HG02571 (cell line): ENCODE measurements around the gene DRD5.
"Not testable (repeated sequence)": the region's sequence is repeated elsewhere in the genome, so short reads cannot be mapped to it uniquely, and the experiment has no call there.

Experiments used
- ATAC-seq: cut with Tn5 transposase; IDR thresholded peaks from one replicate; pipeline ENCODE4 v1.9.1; 2021; ENCODE audit warnings: mild to moderate bottlenecking, moderate library complexity; ENCODE audit not compliant: unreplicated experiment

The DRD5 gene

DNA sequence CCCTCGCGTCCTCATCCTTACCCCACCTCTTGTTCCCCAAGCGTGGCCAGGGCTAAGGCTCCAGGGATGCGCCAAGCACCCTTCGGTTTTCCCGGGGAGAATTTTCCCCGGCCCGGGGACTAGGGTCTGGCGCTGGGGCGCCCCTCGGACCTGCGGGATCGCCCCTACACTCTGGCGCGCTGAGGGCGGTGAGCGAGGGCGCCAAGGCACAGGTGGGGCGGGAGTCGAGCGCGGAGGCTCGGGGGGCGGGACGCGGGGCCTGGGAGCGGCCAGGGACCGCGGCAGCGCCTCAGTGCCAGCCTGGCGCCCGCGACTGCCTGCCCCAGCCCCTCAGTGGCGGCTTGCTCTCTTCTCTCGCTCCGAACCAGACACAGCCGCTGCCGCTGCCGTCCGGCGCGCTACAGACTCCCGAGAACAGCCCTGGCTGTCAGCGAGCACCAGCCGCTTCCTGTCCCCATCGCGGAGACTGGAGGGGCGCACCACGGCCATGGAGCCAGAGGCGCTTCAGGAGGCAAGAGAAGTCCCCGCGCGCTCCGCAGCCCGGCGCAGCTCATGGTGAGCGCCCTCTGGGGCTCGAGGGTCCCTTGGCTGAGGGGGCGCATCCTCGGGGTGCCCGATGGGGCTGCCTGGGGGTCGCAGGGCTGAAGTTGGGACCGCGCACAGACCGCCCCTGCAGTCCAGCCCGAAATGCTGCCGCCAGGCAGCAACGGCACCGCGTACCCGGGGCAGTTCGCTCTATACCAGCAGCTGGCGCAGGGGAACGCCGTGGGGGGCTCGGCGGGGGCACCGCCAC, at the start of gene DRD5:
TSS of gene DRD5 (plus strand) at position 292 of the 793 bp plus-strand sequence. CDS start at position 688, 396 bp downstream.
- no peak for ATAC-seq

DNA sequence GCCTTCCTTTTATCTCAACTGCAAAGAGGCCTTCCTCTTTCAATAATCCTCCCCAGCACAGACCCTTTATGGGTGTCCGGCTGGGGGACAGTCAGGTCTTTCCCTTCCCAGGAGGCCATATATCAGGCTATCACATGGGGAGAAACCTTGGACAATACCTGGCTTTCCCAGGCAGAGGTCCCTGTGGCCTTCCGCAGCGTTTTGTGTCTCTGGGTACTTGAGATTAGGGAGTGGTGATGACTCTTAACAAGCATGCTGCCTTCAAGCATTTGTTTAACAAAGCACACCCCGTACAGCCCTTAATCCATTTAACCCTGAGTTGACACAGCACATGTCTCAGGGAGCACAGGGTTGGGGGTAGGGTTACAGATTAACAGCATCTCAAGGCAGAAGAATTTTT, 49.2 kb upstream of the DRD5 start:
- not testable (repeated sequence) for ATAC-seq

DNA sequence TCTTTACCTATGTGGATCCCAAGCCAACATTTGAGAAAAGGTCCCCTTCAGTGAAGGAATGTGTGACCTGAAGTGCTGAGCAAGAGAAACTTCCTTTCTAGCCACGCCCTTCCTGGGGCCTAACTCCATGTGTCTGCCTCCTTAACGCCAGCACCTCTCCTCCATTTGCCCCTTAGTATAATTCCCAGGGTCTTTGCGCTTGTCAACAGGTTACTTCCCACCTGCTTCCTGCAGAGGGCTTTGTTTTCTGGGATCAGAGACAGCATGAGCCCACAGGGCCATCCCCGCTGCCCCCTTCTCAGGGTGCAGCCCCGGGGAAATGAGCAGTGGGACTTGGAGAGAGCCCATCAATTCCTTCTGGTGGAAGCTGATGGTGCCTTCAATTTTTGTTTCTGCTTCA, 45.9 kb upstream of the DRD5 start:
- no peak for ATAC-seq

DNA sequence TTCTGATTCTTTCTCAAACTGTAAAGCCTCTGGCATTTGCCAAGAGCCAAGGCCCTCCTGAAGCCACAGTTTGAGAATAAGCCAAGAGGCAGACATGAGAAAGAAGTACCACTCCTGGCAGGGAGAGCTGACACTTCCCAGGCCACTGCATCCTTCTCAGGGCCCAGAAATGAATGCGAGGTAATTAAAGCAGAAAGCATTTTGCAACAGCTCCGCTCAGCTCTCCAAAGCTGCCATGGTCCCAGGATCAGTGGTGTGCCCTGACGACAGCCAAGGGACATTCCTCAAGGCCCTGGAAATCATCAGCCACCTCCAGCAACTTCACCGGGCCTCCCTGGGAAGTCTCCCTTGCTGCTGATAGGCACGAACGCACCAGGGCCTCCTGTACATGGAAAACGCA, 44.2 kb upstream of the DRD5 start:
- not testable (repeated sequence) for ATAC-seq

DNA sequence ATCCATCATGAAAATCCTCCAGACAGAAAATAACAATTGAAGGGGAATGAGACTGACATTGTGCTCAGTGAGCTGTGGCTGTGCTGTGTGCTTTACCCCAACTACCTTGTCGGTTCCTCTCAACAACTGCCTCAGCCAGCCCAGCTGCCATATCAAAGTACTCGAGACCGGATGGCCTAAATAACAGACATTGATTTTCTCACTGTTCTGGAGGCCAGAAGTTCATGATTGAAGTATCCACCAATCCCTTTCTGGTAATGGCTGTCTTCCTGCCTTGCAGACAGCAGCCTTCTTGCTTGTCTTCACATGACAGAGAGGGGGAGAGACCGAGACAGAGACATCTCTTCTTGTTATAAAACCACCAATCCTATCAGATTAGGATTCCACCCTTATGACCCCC, 37.6 kb upstream of the DRD5 start:
- ATAC-seq: not testable (repeated sequence)

DNA sequence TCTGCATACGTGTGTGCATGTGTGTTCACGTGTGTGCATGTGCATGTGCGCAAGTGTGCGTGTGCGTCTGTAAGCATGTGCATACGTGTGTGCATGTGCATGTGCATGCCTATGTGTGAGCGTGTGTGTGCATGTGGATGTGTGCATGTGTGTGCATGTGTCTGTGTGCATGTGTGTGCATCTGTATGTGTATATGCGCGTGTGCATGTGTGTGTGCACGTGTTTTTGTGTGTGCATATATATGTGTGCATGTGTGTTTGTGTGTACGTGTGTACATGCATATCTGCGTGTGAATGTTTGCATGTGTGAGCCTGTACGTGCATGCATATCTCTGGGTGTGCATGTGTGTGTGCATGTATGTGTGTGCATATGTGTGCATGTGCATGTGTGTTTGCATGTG, 35.7 kb upstream of the DRD5 start:
- no peak for ATAC-seq

DNA sequence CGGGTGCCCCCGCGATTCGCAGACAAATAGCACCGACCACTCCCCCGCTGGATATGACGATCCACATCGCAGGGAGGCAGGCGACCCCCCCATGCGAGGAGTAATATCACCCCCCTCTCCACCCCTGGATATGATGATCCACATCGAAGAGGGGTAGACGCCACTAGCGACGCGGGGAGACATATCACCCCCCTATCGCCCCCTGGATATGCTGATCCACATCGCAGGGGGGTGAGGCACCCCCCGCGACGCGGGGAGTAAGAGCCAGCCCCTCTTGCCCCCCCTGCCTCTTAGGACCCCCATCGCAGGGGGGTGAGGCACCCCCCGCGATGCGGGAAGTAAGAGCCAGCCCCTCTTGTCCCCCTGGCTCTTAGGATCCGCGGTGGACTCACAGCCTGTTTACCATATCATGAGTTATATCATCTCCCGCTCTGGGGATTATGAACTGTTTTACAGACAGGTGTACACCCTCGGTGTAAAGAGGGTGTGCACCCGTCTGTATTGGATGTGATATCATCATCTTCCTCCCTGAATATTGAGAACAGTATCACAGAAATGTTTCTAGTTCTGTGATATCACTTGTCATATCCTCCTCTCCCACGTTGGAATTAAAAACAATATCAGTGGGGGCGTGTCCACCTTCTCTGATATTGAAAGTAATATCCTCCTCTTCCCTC, 22.7 kb upstream of the DRD5 start:
- no peak for ATAC-seq

DNA sequence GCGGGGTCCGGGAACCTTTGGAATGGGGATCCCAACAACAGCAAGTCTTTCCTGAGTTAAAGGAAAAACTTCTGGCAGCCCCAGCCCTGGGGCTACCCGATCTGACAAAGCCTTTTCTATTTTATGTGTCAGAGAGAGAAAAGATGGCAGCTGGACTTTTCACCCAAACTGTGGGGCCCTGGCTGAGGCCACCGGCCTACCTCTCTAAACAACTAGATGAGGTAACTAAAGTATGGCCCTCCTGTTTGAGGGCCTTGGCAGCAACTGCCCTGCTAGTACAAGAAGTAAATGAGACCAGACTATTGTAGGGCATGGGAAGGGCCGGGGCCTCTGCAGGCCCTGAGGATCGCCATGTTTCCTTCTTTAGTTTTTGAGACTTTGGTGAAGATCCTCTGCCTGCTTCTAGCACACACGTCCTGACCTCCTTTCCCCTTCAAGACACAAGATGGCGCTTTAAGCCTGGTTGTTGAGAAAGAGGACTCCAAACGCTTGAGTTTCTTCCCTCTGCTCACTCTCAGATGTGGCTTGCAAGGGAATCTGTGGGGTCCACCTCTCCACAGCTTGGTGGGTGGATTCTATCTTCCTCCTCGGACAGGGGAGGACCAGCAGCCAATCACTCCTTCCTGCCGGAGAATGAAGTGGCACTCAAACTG, 18.5 kb upstream of the DRD5 start:
- no peak for ATAC-seq

DNA sequence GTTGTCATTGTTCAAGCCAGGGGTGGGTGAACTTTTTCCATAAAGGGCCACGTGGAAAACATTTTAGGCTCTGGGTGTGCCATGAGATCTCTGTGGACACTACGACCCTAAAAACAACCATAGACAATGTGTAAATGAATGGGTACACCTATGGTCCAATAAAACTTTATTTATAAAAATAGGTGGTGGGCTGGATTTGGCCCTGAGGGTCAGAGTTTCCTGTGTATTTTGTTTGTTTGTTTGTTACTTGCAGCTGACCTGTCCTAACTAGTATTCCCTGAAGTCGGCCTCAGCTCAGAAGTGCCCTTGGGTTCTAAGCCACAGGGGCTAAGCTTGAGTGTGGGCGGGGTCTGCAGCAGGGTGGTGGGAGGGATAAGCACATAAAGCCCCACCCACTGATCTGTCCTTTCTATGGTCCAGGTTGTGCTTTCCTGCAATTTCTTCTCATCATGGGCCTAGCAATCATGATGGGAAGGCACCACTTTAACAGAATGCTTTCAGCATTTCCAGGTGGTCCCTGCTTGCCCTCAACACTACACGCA, 17.2 kb upstream of the DRD5 start:
- ATAC-seq: no peak

DNA sequence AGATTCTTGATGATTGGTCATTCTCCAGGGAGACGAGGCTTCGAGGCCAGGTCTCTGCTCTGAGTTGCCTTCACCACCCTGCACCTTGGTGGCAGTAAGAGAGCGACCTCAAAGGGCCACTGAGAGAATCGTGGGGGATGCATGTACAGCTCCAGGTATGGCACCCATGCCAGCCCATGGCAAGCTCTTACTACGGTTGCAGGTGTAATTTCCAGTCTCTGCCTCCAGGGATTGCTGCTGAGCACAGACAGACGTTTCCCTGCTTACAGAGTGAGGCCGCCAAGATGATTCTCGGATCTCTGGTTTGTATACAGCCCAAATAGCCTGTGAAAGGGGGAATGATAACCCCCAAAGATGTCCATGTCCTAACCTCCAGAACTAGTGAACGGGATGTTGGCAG, 16.3 kb upstream of the DRD5 start:
- no peak for ATAC-seq

DNA sequence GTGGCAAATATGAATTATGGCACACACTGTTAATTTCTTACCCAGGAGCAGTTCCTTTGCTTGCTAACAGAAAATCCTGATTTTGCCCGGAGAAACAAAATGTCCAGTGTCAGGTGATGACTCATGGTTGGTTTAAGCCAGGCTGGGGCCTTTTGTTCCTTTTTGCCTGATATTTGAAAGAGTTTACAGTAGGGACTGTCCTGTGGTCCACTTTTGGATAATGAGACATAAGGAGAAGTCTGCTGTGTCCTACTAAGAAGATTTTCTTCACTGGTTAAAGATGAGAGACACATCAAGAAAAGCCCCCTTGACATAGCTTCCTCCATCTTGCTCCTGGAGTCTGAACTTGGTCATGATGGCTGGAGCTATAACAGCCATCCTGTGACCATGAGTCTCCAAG, 12.1 kb upstream of the DRD5 start:
- ATAC-seq: no peak

DNA sequence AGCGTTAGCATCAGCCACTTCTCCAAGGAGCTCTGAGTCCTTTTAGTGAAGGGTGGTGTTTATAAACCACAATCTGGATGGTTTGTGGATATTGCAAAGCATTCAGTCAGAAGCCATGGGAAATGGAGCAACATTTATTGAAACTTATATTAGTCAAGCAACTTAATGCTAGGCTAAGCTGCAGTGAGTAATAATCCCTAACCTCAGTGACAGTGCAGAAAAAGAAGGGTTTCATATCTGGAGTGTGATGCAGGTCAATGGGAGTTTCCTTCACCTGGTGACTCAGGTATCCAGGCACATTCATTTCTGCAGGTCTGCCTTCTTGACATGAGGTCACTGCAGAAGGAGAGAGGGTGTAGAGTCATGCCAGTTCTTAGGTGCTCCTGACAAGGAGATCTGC, 10.4 kb upstream of the DRD5 start:
- no peak for ATAC-seq

DNA sequence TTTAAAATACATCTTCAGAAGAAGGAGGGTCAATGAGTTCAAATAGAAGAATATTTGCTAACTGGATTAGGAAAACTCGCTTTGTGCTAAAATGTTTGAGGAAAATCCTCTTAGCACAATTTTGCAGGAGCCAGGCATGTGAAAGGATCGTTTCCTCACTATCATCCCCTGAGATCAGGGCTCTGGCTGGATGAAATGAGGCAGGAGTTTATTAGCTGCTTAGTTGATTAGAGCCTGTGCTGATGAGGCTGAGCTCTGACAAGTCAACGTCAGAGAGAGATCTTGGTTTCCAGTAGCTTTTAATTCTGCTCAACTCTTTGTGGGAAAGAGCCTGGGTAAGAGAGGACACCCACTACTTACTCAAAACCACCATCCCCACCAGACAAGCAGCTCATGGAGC, 8.0 kb upstream of the DRD5 start:
- no peak for ATAC-seq

DNA sequence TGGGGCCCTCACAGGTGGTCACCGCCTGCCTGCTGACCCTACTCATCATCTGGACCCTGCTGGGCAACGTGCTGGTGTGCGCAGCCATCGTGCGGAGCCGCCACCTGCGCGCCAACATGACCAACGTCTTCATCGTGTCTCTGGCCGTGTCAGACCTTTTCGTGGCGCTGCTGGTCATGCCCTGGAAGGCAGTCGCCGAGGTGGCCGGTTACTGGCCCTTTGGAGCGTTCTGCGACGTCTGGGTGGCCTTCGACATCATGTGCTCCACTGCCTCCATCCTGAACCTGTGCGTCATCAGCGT, 652 bp downstream of the DRD5 start:
- no peak for ATAC-seq

DNA sequence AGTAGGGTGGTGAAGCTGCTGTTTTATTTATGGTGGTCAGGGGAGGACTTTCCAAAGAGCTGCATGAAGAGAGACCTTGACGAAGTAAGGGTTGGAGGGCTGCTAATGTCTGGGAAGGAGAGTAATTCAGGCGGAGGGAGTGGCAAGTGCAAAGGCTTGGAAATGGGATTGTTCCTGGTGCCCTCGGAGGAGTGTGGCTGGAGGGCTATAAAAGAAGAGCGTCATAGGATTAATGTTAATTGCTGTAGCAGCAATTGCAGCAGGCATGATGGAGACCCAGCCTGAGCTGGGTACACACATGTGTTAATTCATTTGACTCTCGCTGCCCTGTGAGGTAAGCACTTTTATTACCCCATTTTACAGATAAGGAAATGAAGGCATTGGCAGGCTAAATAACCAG, 4.5 kb downstream of the DRD5 start:
- ATAC-seq: not testable (repeated sequence)

DNA sequence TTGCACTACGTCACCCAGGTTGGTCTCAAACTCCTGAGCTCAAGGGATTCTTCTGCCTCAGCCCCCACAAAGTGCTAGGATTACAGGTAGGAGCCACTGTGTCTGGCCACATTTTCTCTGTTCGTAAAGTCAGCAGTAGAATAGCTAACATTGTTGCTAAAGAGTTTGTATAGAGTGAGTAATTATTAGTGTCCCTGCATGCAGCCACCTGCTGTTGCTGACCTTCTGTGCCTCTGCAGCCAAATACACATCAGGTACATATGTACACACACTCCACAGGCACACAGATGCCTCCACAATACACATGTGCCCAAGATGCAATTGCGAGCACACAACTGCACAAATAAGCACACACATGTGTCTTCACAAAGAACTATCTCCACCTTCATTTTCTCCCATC, 10.9 kb downstream of the DRD5 start:
- ATAC-seq: no peak

DNA sequence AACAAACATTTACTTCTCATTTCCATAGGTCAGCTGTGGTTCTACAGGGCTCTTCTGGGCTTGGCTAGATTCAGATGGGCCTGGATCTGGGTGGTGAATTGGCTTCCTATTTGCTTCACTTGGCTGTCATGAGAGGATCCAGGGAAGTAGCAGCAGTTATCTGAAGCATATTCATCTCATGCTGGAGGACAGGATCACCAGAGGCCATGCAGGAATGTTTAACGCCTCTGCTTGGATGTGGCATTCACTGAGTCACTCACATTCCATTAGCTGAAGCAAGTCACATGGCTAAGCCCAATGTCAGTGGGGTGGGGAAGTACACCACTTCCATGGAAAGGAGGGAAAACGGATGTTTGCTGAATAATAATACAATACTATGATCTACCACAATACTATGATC, 15.2 kb downstream of the DRD5 start:
- not testable (repeated sequence) for ATAC-seq

DNA sequence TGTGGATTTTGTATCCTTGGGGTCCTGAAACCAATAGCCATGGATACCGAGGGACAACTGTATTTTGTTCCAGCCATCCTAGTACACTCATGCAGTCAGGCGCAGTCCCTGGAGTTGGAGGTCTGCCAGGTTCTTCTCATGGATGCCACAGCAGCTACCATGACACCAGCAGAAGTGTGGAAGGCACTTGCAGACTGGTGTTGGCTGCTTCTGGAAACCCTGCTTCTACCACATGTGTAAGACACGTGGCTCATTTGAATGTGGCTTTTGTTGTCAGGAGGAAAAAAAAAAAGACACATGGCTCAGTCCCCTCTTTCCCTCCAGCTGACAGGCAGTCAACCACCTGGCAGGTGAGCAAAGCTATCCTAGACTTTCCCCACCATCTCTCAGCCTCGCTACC, 19.4 kb downstream of the DRD5 start:
- ATAC-seq: no peak

DNA sequence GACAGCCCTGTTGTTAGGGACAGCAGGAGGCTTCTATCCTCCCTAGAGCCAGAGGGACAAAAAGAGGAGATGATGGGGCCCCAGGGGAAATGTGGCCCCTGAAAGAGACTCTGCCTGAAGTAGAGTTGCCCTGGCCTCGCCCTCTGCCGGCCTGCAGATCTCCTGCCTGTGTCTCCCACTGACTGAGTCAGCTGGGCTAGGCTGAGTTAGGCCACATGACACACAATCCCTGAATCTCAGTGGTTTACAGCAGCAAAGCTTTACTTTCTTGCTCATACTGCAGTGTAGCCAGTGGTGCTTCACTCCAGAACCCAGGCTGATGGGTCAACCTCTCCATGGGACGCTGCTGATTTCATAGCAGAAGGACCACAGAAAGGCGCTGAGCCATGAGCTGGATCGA, 23.5 kb downstream of the DRD5 start:
- no peak for ATAC-seq

DNA sequence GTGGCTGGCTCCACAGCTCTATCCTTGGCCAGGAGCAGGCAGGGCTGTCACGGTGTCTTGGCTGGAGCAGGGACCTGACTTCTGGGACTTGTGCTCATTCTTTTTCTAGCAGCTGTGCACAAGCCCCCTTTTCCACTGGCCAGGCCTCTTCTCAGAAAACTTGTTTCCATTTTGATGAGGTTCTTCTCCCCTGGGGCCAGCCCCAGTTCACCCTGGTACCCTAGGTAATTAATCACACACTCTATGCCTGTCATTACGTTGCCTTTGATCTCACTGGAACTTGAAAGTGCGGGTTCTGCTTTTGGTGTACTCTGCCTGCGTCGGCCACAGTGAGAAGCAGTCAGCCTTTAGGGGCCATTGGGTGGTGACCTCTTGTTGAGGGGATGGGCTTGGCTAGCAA, 26.6 kb downstream of the DRD5 start:
- ATAC-seq: no peak

DNA sequence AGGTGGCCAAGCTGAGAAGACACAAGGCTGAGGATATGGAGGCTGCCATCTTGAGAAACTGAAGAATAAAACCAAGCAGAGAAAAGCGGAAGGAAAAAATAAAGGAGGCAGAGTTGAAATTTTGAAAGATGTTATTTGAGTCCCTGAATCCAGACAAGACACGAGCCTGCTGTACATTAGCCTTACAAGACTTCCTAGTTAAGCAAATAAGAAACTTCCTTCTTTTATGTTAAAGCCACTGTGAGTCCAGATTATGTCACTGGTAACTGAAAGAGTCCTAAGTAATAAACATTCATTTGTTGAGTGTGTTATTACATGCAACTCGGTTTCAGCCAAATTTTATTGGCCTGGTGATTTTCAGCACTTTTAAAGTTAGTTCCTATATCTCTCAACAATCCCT, 30.4 kb downstream of the DRD5 start:
- ATAC-seq: no peak
